ENCODE measurements around the gene CXCL6. TPM values are rescaled to one million over a fixed set of nuclear protein-coding genes. Genes with fewer than 3 reads are reported as not detected.

Gene CXCL6
- total RNA-seq, 1 experiment from 2014 or later = not detected

GRCh38 chr4:73814679-73815078 lies 21.8 kb upstream of the CXCL6 start:
- RAD21 ChIA-PET (ENCODE audit: low non-redundant PET in 1 of 2, low total read pairs in 2 of 2, uncharacterized antibody in 2 of 2, unreplicated experiment in 2 of 2) = no interaction called here
- no peak for ATAC-seq
- no peaks in the 10 kb centered on the region for H3K79me2 ChIP-seq (ENCODE audit: insufficient read depth, low read length)
- no peak overlapping the region for H2AFZ ChIP-seq (ENCODE audit: low read depth, low read length, poor library complexity, severe bottlenecking)
- H3K9me2 ChIP-seq (ENCODE audit: insufficient read depth) = peaks cover 5% of the 10 kb centered on the region
- DNase-seq (ENCODE audit: low read depth, low spot score) = no peak
- H3K9ac ChIP-seq (ENCODE audit: low read length) = no peak overlapping the region
- H3K9me3 ChIP-seq (ENCODE audit: control insufficient read depth in 1 of 2, insufficient read depth in 1 of 2, low read depth in 1 of 2, low read length in 2 of 2) = no peaks in the 10 kb centered on the region
- no peak overlapping the region for H3K27ac ChIP-seq (ENCODE audit: low read depth, low read length)
- no peak overlapping the region for H3K4me3 ChIP-seq (replicated peaks in 1 of 2; ENCODE audit: low read depth in 1 of 2, low read length in 2 of 2)
- H3K27me3 ChIP-seq (ENCODE audit: insufficient read depth, low read length) = no peaks in the 10 kb centered on the region
- no peaks in the 10 kb centered on the region for H3K36me3 ChIP-seq (ENCODE audit: control insufficient read depth in 1 of 2, insufficient read depth in 2 of 2, low read length in 2 of 2)
- POLR2A ChIA-PET = no interaction called here
- intact Hi-C loops (cut with micrococcal nuclease) = no loop called here
- no peak overlapping the region for H3K4me2 ChIP-seq (ENCODE audit: low read length)
- CTCF ChIA-PET = no interaction called here
- no TSS peak for BruUV-seq (replicated peaks)
- no peaks in the 10 kb centered on the region for H3K4me1 ChIP-seq (ENCODE audit: control insufficient read depth in 1 of 2, insufficient read depth in 2 of 2, low read length in 2 of 2)
- TF ChIP-seq YY1 (IDR thresholded peaks at IDR 0.05; ENCODE audit: extremely low read depth, insufficient replicate concordance, low read depth, low read length) = no peak
- no peak for TF ChIP-seq ZNF274 (IDR thresholded peaks at IDR 0.05; ENCODE audit: low read depth, low read length)
- H4K20me1 ChIP-seq (ENCODE audit: insufficient read depth) = no peaks in the 10 kb centered on the region

DNA sequence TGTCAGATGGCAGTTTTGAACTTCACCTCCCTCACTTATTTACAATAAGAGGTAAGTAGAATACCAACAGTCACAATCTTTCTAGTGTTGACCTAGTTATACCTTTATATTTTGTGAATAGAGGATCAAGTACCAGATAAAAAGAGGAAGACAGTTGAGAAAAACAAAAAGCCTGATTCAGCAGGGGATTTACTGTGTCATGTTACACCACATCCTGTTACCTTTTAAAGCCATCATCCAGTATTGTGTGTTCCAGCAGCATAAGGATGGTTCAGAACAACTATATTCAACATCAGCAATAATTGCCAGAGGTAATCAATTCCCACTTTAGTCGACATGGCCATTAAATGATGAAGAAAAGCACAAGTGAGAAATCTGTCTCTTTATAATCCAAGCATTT lies 21.3 kb upstream of the CXCL6 start:
- Histone ChIP-seq H3K4me1 (ENCODE audit: control insufficient read depth in 1 of 2, insufficient read depth in 2 of 2, low read length in 2 of 2) (no peaks in the 10 kb centered on the region), H3K36me3 (ENCODE audit: control insufficient read depth in 1 of 2, insufficient read depth in 2 of 2, low read length in 2 of 2) (no peaks in the 10 kb centered on the region), H4K20me1 (ENCODE audit: insufficient read depth) (no peaks in the 10 kb centered on the region), H3K27me3 (ENCODE audit: insufficient read depth, low read length) (no peaks in the 10 kb centered on the region), H3K27ac (ENCODE audit: low read depth, low read length) (no peak overlapping the region), H3K79me2 (ENCODE audit: insufficient read depth, low read length) (no peaks in the 10 kb centered on the region), H3K4me3 (replicated peaks in 1 of 2; ENCODE audit: low read depth in 1 of 2, low read length in 2 of 2) (no peak overlapping the region), H3K9me2 (ENCODE audit: insufficient read depth) (peaks cover 5% of the 10 kb centered on the region), H3K9ac (ENCODE audit: low read length) (no peak overlapping the region), H3K4me2 (ENCODE audit: low read length) (no peak overlapping the region), H2AFZ (ENCODE audit: low read depth, low read length, poor library complexity, severe bottlenecking) (no peak overlapping the region), H3K9me3 (ENCODE audit: control insufficient read depth in 1 of 2, insufficient read depth in 1 of 2, low read depth in 1 of 2, low read length in 2 of 2) (no peaks in the 10 kb centered on the region)
- DNase-seq (ENCODE audit: low read depth, low spot score) (no peak), ATAC-seq (no peak)
- ChIA-PET CTCF (no interaction called here), RAD21 (ENCODE audit: low non-redundant PET in 1 of 2, low total read pairs in 2 of 2, uncharacterized antibody in 2 of 2, unreplicated experiment in 2 of 2) (no interaction called here), POLR2A (no interaction called here)
- TF ChIP-seq, protein P1, sequence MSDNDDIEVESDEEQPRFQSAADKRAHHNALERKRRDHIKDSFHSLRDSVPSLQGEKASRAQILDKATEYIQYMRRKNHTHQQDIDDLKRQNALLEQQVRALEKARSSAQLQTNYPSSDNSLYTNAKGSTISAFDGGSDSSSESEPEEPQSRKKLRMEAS (IDR thresholded peaks at IDR 0.05) = no peak
- no peak for TF ChIP-seq EGR1 (IDR thresholded peaks at IDR 0.05; ENCODE audit: low read depth)
- TF ChIP-seq RAD21 (IDR thresholded peaks at IDR 0.05; ENCODE audit: low read depth) = no peak
- no peak for TF ChIP-seq SIN3A (IDR thresholded peaks at IDR 0.05; ENCODE audit: low read depth)
- no peak for TF ChIP-seq ATF3 (IDR thresholded peaks at IDR 0.05)
- TF ChIP-seq YY1 (IDR thresholded peaks at IDR 0.05; ENCODE audit: extremely low read depth, insufficient replicate concordance, low read depth, low read length) = no peak
- no peak for TF ChIP-seq POLR2A (IDR thresholded peaks at IDR 0.05; ENCODE audit: borderline replicate concordance, extremely low read depth, insufficient read depth, insufficient read length)
- no peak for TF ChIP-seq CTCF (IDR thresholded peaks at IDR 0.05 in 2 of 3, conservative IDR thresholded peaks at IDR 0.05 in 1 of 3; ENCODE audit: borderline replicate concordance in 1 of 3, insufficient read depth in 1 of 3, low read depth in 2 of 3, low read length in 2 of 3)
- TF ChIP-seq CEBPB (IDR thresholded peaks at IDR 0.05; ENCODE audit: low read depth) = no peak
- no TSS peak for BruUV-seq (replicated peaks)
- intact Hi-C loops (cut with micrococcal nuclease) = no loop called here

Data from HCT116 (cell line).